Mammary epithelial cell (primary cell): Measurements from ENCODE around the gene GAN.

Experiments
- EZH2 ChIP-seq: IDR thresholded peaks from 2 replicates; pipeline ENCODE4 v1.6.1; 2012; ENCODE audit warnings: low read length, inconsistent platforms, borderline replicate concordance
- TF ChIP-seq, protein P1 (sequence below), 2 donors: IDR thresholded peaks in 1 of 2; conservative IDR thresholded peaks in 1 of 2; 2 replicates each; pipeline ENCODE4 v1.5.1; 2011 to 2012; ENCODE audit warnings: inconsistent platforms in 2 of 2, low read length in 2 of 2, mild to moderate bottlenecking in 2 of 2, control low read depth in 1 of 2, low read depth in 1 of 2; ENCODE audit not compliant: insufficient read depth in 1 of 2; ENCODE audit errors: extremely low read depth in 1 of 2

DNA sequence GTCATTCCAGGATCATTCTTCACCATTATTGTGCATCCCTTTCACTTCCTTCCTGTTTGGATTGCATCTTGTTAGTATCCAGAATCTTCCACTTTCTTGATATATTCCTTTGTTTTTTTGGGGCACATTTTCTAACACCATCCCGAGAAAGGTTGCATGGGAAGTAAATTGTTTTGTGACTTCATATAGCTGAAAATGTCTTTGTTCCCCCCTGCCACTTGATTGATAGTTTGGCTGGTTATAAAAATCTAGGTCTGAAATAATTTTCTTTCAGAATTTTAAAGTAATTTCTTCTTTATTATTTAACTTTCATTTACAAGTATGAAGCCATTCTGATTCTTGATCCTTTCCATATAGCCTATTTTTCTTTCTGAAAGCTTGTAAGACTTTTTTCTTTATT, 32.7 kb downstream of the GAN start:
- TF ChIP-seq, protein P1, sequence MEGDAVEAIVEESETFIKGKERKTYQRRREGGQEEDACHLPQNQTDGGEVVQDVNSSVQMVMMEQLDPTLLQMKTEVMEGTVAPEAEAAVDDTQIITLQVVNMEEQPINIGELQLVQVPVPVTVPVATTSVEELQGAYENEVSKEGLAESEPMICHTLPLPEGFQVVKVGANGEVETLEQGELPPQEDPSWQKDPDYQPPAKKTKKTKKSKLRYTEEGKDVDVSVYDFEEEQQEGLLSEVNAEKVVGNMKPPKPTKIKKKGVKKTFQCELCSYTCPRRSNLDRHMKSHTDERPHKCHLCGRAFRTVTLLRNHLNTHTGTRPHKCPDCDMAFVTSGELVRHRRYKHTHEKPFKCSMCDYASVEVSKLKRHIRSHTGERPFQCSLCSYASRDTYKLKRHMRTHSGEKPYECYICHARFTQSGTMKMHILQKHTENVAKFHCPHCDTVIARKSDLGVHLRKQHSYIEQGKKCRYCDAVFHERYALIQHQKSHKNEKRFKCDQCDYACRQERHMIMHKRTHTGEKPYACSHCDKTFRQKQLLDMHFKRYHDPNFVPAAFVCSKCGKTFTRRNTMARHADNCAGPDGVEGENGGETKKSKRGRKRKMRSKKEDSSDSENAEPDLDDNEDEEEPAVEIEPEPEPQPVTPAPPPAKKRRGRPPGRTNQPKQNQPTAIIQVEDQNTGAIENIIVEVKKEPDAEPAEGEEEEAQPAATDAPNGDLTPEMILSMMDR (conservative IDR thresholded peaks at IDR 0.05 in 1 of 2, IDR thresholded peaks at IDR 0.05 in 1 of 2; ENCODE audit: extremely low read depth in 1 of 2, insufficient read depth in 1 of 2, low read depth in 1 of 2, low read length in 2 of 2): no peak
- no peak for TF ChIP-seq EZH2
